NCI-H128 (cell line): ENCODE measurements around the gene SMURF2.

ENCODE experiments used
- DNase-seq: peaks from one replicate; lab custom pipeline; 2025; ENCODE audit not compliant: unreplicated experiment; lab: John Stamatoyannopoulos, UW

Gene SMURF2

DNA sequence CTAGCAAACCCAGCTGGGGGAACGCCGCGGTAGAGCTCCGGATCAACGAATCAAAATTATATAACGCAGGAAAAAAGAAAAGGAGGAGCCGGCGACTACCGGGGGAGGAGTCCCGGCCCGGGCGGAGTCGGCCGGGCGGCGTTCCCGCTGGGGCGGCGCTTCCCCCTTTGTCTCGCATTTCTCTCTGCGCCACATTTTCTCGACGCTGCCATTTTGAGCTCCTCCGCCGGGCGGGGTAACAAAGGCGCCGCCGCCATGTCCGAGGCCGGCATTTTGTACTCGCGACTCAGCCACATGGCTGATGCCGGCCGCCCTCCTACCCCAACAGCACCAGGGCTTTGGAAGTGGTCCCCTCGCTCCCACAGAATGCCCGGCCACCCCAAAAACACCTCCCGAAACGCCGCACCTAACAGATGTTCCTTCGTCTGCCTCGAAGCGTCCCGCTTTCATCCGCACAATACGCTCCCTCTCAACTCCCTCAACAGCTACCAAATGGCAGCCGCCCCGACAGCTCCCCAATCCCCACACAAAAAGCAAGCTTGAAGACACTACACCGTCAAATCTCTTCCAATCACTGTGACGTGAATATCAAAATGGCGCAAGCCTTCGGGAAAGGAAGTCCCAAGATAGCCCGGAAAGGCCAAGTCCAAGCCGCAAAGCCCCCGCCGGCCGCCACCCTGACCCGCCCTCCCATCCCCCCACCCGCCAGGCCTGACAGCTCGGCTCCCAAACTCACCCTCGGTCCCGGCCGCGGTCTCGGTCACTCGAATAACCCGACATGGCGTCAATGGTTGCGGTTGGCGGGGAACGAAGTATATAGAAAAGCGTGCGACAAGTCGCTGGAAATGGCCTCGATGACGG is 156.5 kb downstream of the SMURF2 start:
- peak; percentile 58 for DNase-seq

DNA sequence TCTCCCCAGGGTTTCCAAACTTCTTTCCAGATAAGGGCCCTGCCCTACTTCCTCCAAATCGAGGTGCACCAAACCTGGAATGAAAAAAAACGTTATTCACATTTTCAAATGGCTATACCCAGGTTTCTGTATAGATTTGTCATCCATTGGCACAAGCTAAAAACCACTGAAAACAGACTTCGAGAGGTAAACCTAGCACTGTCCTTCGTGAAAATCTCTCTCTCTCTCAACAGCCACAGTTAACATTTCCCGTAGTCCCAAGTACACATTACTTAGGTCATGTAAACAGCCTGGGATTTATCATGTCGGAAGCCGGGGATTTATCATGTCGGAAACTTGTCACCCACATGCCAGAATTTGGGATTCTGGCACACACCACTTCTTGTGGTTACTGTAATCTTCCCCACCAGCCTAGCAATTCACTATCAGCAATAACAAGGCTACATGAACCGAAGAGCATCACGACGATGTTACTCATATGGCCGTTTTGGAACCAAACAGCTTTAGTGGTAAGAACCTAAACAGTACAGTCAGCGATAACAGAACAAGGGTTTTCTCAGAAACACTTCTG is 157.3 kb downstream of the SMURF2 start:
- DNase-seq = no peak

DNA sequence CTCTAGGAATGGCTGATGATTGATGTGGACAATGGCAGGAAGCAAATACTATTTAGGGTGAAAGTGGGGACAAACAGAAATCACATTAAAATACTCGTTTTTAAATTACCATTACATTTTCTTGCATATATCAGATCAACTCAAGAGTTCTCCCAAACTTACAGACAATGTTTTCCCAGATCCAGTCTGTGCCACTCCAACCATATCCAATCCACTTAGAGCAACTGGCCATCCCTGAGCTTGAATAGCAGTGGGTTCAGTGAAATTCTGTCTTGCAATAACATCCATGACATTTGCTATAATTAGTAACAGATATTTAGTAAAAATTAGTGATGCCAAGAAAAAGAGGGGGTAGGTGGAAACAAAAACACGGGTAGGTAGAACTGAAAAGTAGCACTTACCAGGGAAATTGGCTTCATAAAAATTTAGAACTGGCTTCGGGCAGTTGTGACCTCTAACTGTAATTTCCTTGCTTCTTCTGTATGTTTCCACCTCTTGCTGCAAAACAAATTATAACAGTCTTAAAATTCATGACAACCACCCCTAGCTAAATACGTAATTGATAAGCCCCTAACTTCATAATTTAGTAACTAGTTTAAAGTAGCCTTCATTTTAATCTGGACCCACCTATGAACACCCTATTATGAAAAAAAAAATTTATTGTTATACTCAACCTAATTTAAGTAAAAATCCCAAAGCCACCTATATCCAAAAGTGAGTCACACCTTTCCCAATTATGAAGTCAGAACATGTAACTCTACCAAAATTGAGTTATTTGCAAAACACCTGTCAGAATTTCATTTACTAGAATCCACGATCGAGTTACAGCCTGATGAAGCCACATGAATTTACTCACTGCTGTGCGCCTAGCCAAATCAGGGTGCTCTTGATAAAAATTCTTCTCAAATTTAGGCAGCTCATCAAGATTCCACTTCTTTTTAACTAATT is 158.0 kb downstream of the SMURF2 start:
- DNase-seq = no peak

DNA sequence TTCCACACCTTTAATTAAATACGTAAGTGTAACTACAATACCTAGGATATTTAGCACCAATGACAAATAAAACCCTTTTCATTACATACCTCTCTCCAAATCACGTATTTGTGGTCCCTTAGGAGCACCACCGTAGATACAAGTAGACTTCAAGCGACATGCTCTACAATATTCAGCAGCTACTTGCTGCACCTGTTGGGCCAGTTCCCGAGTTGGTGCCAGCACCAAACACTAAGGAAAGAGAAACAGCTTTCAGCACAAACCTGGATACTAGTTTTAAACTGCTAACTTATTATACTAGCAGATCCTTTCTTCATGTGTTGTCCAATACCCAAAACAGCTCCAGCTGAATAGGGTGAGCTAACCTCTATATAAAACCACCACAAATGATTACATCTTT is 158.8 kb downstream of the SMURF2 start:
- no peak for DNase-seq

DNA sequence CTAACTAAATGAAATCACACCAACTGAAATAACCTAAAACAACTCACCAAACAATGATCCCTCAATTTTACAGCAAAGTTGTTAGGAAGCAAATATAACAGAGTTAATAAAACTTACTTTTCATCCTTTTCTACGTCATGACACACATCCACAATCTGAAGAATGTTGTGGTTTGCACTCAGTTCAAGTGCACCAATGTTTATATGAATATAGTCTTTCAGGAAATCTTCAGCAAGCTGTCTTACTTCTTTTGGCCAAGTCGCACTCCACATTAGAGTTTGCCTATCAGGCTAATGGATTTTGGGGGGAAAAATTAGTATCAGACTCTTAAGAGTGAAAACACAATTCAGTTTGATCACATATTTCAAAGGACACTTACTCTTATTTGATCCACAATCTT is 159.3 kb downstream of the SMURF2 start:
- no peak for DNase-seq

DNA sequence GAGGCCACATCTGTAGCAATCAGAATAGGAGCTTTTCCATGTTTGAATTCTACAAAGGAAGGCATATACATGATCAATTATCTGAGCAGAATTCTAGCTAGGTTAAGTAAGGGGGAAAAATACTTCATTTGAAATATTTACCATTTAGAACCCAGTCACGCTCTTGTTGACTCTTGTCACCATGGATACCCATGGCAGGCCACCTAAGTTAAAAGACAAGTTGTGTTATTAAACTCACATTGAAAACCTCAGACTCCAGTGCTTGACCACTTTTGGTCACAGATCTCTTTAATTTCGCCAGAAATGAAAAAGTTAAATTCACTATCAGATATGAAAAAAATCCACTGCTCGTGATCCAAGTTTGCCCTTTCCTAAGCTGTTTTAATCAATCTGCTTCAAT is 160.1 kb downstream of the SMURF2 start:
- DNase-seq = no peak

DNA sequence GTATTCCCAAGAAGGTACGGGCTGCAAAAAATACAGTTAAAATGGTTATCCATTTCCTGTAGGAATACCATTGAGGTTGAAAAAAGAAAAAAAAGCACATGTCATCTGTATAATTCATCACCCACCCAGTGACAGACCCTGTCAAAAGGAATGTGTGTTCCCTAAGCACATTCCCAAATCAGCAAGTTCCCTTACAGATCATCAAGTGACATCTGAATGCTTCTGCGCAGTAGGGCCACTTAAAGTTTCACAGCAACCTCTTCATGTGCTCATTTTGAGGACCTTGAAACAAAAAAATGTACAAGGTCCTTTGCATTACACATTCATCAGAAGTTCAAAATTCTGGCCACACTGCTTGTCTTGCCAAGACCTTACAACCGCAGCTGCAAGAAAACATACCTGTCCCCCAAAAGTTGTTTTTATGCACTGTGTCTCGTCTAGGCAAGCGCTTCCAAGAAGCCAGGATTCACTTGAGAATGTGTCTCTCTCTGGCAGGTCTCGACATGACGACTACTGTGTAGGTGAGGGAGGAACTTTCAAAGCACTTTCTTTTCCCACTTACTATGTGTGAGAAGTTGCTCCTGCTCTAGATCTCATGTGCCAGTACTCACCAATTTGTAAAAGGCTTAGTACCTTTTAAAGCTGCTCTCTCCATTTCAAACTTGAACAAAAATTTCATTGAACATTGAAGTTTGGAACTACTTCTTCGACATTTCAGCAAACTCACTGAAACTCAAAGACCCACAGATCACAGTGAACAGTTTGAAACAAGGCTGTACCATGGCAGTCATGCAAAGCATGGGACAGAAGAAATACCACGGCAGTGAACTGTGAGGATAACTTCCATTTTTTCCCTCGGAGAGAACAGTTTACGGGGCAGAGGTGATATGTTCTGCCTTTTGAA is 161.0 kb downstream of the SMURF2 start:
- DNase-seq = no peak

DNA sequence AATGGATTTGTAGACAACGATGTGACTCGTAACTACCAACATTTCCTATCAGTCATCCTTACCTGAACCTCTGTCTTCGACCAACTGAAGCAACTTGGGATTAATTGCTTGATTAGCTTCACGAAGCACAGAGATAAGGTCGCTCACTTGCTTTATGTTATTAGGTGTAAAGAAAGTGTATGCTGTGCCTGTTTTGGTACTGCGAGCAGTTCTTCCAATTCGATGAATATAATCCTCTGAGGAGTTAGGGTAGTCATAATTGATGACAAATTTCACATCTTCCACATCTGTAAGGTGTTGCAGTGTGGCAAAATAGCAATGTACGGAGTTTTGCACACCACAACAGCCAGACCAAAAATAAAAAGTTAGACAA is 161.6 kb downstream of the SMURF2 start:
- no peak for DNase-seq

DNA sequence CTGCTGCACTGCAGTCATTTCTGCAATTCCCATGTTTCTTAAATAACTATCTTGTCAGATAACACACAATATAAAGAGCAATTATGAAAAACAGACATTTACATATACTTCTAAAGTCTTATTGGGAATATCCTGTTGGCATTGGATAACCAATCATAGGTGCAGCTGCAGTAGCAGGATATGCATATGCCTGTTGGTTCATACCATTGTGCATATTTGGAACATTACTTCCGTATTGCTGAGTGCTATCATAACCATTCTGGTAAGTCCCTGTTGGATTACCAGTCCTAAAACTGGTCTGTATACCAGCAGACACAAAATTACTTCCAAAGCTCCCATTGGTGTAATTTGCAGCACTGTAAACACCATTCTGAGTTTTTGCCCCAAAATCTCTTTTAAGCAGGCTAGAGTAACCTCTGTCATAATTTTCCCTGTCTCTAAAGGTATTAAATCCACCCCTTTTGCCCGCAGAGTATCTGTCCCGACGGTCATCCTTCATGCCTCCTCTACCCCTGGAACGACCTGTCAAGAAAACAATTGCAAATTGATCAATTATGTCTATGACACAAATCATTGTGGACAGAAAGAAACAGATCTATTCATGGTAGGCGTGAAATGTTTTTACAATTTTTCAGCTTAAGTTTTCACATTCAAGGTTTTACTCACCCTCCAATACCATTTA is 162.2 kb downstream of the SMURF2 start:
- no peak for DNase-seq

DNA sequence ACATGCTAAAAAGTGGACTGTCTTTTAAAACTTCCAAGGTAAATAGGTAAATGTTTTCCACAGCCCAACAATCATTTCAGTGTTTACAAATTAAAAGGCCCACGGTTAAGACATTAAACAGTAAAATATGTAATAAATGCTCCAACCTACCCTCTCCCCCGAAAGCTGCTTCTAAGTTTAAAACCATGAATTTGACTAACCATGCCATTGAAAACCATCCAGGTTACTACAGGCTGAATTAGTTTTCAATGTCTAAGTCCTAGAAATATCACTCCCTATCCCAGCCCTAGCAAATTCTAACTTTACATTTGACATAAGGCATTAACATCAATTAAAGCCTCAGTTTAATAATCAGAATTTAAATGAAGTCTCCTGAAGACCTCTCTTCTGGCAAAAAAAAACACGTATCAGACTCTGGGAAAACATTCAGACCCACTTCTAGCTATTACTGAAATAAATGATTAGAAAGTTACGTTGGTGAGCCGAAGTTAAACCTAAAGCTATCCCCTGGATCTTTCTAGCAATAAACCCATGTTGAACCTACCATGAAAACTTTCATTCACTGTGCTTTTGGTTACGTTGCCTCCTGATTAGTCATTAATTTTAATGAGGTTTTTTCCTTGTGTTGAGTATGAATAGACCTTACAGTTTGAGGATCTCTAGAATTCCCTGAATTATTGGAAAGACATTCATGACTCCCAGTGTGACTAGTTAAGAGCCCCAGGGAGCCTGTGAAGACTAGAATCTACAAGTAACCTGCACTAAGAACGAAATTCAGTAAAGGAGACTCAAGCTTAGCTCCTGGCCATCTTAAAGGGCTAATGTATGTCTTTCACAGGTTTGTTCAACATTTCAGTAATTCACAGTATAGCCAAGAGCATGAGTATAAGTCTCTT is 163.6 kb downstream of the SMURF2 start:
- DNase-seq = no peak

DNA sequence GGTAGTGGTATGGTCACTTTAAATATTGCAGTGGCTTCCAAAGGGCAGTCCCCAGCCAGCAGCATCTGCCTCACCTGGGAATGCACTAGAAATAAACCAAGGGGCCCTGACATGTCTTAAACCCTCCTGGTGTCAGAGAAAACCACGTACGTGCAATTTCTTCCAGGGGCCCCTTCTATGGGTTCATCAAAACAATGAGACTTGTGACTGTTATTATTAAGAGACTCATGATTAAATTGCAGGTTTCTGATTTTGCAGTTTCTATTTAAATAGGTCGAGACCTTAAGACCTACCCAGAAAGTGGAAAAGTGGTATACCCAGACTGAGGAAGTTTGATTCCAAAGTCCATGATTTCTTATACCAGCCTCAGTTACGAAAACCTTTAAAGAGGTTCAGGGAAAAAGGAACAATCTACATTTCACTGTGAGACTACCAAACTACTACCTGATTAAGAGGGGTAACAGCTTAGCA is 164.5 kb downstream of the SMURF2 start:
- DNase-seq = no peak

DNA sequence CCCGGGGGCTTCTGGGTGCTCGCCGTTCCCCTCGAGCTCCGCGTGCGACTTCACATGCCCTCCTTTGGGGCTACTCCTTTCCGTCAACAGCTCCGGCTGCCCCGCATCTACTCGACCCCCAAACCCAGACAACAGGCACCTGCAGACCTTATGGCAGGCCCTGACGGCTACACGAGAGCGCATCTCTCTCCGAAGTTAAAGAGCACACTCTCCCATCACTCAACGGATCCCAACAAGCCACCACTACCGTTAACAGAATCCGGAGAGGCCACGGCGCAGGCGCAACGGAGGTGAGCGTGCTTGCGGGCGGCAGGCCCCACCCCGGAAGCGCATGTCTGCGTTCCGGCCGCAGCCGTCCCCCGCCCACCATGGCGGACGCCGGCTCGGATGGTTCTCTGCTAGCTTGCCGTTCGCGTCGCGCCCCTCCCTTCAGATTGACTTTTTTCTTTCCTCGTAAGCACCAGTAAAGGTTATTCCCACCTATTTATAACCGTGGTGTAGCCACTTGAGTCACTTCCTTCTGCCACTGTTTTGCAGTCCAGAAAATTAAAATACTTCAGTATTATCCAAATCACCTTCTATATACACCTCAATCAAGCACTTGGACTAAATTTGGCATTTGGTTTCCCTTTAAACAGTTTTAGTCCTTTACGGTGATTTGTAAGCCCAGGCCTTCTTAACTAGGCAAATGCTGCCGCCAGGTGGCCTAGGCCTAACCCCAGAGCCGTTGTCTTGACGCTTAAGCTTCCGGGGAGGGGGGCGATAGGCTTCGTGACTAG is 165.1 kb downstream of the SMURF2 start, which contains the start of gene POLG2:
Gene POLG2, minus strand, starts transcription at position 269 of the 779 bp plus-strand sequence. Its CDS starts 86 bp downstream, at position 183.
- peak; percentile 68 for DNase-seq

DNA sequence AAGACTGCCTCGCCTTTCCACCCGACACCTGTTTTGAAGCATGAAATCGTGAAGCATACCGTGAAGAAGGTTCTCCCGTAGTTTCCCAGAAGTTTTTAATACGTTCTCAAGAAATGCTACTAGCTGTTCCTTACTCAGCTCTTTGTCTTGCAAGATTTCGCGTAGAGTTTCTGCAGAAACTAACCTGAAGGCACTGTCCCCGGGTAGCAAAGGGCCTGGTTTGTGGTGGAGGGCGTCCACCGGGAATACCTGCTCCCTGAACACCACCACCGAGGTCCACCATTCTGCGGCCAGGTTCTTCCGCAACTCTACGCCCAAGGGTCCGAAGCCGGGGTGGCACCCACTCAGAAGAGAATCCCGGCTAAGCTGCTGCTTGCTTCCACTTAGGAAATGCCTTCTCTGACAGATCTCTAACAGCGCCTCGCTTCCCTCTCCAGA is 165.7 kb downstream of the SMURF2 start:
- DNase-seq = no peak
